C4-2B (cell line): Measurements from ENCODE around the gene RBM44.

Experiments used
- H3K27ac ChIP-seq: fragments of 450-650 bp; 2 replicates; pipeline ENCODE4 v1.5.1; 2017
- ZFX ChIP-seq: fragments of 450-650 bp; IDR thresholded peaks from 2 replicates; pipeline ENCODE4 v1.6.1; 2017
- TF ChIP-seq, protein P1 (sequence below): fragments of 450-650 bp; conservative IDR thresholded peaks from 2 replicates; pipeline ENCODE4 v1.5.1; 2017; ENCODE audit warnings: mild to moderate bottlenecking

RBM44 gene

DNA sequence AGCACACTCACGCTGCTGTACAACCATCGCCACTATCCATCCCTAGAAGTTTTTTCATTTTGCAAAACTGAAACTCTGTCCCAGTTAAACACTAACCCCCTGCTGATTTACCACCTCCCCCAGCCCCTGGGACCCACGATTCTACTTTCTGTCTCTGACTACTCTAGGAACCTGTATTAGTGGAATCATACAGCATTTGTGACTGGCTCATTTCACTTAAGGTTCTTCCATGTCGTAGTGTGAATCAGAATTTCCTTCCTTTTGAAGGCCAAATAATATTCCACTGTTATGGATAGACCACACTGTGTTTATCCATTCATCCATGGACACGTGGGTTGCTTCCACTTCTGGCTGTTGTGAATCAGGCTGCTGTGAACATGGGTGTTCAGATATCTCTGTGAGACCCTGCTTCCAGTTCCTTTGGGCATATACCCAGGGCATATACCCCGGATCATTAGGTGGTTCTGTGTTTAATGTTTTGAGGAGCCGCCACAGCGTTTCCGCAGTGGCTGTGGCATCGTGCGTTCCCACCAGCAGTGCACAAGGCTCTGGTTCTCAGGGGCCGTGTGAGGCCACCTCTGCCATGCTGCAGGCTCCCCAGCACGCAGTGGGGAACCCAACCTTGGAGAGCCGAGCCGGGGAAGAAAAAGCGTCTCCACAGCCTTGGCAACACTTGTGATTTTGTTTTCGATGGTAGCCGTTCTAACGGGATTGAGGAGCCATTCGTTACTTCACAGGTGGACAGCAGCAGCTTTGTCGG is 70.9 kb downstream of the RBM44 start:
- no peak for TF ChIP-seq ZFX
- TF ChIP-seq, protein P1, sequence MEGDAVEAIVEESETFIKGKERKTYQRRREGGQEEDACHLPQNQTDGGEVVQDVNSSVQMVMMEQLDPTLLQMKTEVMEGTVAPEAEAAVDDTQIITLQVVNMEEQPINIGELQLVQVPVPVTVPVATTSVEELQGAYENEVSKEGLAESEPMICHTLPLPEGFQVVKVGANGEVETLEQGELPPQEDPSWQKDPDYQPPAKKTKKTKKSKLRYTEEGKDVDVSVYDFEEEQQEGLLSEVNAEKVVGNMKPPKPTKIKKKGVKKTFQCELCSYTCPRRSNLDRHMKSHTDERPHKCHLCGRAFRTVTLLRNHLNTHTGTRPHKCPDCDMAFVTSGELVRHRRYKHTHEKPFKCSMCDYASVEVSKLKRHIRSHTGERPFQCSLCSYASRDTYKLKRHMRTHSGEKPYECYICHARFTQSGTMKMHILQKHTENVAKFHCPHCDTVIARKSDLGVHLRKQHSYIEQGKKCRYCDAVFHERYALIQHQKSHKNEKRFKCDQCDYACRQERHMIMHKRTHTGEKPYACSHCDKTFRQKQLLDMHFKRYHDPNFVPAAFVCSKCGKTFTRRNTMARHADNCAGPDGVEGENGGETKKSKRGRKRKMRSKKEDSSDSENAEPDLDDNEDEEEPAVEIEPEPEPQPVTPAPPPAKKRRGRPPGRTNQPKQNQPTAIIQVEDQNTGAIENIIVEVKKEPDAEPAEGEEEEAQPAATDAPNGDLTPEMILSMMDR: no peak
- H3K27ac ChIP-seq: no peak overlapping the region

DNA sequence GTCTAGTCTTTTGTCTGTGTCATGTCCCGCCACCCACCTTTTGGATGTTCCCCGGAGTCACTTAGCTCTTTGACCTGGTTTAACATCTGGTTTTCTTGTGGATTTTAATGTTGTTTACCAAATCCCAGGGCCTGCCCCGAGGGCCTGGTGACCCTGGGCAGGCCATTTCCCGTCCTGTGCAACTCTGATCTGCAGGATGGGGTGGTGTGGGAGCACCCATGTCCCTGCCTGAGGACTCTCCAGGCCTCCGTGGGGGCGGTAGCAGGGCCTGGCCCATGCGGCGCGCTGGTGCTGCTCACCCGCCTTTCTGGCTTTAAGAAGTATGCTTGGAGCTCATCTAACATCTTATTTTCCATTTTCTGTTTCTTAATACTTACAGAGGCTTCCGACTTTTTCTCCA is 71.5 kb downstream of the RBM44 start:
- TF ChIP-seq, protein P1: no peak
- no peak for TF ChIP-seq ZFX

DNA sequence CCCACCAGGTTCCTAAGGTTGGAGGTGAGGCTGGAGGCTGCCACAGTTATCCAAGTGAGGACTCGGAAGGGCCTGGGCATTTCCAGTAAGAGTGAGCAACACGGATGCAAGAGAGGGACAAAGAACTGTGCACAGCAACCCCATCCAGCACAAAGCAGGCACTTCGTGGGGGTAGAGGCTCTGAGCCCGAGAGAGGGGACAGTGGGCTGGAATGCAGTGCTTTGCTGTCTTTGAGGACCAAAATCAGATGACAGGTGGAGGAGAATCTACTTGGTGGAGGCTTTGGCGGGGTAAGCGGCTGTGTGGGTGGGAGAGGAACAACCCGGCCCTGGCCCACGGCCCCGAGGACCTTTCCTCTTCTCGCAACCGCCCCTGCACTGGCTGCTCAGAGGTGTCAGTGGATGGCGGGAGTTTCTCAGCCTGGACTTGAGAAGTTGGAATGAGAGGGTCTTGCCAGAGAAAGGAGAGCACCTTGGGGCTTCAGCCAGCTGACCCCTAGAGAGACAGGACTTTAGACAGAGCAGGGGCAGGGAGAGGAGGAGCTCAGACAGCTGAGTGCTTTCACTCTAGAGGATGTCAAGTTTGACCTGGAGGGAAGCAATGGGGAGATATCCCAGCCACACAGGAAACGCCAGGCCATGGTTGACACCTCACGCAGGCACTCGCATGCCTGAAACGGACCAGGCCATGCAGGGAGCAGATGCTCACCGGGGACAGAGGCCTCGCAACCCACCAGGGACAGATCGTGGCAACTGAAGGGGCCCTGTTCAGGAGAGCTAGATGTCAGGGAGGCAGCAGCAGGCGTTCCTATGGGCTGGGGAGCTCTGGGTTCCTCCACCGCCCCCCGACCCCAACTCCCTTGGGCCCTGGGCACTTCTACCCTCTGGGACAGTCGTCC is 72.4 kb downstream of the RBM44 start:
- TF ChIP-seq, protein P1: no peak
- TF ChIP-seq ZFX: no peak
- H3K27ac ChIP-seq: no peak overlapping the region

More for the DNA sequence above, 71.5 kb downstream of the RBM44 start:
- H3K27ac ChIP-seq: no peak overlapping the region

DNA sequence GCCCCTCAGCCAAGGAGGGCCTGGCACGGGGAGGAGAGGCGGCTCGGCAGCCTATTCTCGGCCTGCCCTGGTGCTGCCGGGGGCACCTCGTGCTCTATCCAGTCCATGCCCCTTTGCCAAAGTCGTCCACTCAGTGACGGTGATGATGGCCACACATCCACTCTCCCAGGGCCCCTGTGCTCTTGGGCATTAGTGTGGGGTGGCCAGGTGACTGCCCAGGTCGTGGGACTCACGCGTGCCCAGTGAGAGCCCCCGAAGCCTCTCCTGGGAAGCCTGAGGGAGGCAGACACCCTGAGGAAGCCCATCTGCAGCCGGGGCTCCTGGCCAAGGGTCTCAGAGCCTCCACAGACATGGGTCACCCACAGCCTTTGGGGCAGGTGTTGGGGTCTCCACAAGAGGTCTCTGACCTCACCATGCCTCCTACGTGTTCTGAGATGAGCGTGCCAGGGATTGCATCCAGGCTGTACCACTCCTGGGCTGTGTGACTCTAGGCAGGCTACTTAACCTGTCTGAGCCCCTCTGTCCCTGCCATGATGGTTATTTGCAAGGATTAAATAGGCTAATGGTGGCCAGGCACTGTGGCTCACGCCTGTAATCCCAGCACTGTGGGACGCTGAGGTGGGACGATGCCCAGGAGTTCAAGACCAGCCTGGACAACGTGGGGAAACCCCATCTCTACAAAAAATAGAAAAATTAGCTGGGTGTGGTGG is 73.8 kb downstream of the RBM44 start:
- H3K27ac ChIP-seq: no peak overlapping the region
- no peak for TF ChIP-seq ZFX
- TF ChIP-seq, protein P1: no peak

DNA sequence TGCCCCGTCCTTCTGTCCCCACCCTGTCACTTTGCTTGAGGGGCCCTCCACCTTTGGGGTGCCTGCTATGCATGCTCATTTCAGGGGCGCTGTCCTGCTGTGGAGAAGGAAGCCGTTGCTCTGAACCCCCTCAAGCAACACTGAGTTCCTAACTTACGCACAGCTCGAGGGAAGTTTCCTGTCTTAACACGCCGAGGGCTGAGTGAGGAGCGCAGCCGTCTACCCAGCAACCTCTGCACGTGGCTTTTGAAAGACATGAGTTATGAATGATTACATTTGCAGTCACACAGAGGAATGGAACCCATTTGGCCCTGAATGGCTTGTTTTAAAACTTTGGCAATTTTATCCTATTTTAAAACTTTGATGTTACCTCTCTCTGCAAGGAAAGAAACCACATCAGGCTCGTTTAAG is 74.8 kb downstream of the RBM44 start:
- no peak overlapping the region for H3K27ac ChIP-seq
- TF ChIP-seq ZFX: no peak
- TF ChIP-seq, protein P1: no peak

DNA sequence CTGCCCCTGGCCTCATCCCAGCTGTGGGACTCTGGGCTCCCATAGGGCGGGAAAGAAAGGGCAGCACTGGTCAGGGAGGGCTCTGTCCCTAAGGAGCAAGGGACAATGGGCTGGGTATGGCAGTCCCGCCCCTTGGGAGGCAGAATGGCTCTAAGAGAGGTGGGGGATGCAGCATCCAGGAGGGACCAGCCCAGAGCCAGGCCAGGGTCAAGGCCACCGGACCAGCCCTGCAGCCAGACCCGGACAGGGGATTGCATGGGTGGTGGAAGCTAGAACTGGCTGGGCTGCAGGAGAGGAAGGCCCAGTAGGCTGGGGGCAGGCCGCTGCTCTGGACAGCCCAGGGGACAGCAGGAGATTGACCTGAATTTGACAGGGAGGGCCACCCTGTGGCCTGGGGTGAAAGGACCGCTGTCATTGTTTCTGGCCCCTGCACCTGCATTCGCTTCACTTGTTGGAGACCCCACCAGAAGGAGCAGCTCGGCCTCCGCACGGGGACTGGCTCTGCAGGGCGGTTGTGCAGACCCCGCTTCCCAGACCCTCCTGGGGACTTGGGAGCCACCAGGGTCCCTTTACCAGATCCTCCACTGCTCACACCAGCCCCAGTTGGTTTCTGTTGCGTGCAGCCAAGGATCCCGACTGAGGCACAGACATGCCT is 75.4 kb downstream of the RBM44 start:
- no peak overlapping the region for H3K27ac ChIP-seq
- TF ChIP-seq ZFX: no peak
- TF ChIP-seq, protein P1: no peak
